Stimulated activated CD4-positive, alpha-beta T cell treated with anti-CD3 and anti-CD28 coated beads, TNF-alpha, amount 100 ng/mL, for 24 hours (primary cell): Measurements from ENCODE around the gene PROCR.
"Not testable (repeated sequence)": the region's sequence is repeated elsewhere in the genome, so short reads cannot be mapped to it uniquely, and the experiment has no call there.

Experiments
- DNase-seq, 3 experiments: peaks; one replicate each; pipeline ENCODE4 v3.0.0-alpha.2; 2020; ENCODE audit warnings: low read depth in 3 of 3

PROCR gene

DNA sequence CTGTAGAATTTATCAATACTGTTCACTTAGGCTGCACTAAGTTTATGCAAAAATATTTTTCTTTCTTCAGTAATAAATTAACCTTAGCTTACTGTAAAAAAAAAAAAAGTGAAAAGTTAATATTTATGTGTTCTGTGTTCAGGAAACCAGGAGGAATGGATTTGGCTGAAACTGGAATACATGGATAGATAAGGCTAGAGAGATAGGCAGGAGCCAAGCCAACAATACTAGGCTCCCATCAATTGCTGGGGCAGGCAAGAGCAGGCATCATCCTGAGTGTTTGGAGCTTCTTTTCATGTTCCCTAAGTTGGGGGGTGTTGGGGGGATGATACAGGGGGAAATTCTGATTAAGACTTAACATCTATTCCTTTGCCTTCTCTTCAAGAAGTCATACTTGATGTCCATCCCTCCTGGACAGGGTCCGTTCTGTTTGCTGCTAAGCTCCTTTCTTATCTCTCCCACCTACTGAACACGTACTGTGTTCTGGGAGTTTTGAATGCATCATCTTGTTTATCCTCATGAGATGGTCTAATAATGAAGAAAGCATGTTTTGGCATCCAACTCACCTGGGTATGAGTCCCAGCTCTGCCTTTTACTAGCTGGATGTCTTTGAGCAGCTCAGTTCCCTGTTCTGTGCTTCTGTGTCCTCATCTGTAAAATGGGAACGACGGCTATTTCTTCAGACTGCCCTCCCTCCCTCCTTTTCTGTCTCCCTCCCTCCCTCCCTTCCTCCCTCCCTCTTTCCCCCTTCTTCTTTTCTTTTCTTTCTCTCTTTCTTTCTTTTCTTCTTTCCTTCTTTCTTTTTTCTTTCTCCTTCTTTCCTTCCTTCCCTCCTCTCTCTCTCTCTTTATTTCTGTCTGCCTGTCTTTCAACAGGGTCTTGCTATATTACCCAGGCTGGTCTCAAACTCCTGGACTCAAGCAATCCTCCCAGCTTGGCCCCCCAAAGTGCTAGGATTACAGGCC, 6.4 kb upstream of the PROCR start:
- no peak for DNase-seq

DNA sequence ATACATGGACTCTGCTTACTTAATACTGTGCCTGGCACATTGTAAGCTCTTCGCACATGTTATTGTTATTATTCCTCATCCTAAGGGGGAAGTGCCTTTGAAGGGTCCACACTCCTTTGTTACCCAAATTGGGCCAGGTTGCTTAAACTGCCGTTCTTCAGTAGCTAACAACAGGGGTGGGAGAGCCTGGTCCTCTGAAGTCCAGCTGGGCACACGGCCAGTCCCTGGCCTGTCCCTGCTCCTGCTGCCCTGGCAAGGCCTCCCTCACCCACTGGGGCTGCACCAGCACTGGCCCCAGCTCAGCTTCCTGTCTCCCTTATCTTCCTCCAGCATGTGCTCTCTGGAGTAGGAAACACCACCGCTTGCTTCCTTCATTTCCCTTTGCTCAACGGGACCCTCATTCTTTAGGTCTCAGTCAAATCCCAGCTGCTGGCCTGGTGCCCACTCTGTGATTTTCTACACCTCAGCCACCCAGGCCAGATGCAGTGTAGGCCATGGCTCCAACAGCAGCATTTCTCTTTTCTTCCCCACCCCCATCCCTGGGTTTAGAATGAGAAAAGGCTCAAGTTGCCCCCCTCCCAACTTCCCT, 5.5 kb upstream of the PROCR start:
- DNase-seq = no peak

DNA sequence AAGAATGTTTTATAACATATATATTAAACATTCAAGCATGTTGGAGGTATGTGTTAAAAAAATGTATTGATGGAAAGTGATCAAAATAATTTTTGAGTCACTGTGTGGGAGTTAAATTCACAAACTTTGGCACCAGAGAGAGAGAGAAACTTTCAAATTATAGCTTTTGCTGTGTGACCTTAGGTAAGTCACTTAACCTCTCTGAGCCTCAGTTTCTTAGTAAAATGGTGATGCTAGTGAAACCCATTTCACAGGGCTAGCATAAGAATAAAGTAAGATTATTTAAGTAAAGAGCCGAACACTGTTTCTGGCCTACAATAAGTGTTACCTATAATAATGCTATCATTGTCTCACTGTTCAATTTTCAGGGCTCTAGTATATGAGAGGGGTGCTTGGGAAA, 4.1 kb upstream of the PROCR start:
- no peak for DNase-seq

- DNase-seq = not testable (repeated sequence)
Observed at GRCh38 chr20:35168701-35169409, 3.0 kb upstream of the PROCR start.

- no peak for DNase-seq
Observed at GRCh38 chr20:35171438-35171752, 477 bp upstream of the PROCR start.

DNA sequence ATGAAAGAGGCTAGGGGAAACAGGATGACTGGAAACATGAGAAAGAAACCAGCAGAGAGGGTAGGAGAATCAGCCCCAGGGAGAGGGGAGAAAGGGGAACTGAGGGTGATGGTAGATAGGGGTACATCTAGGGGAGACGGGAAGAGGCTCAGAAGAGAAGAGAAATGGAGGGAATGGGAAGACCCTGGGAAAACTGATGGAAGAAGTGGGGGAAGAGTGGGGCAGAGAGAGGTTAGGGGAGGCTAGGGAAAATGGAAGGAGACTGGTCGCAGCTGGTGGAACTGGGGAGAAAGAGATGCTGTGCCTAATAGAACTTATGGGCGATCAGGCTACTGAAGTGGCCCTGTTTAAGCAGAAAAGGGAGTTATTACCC, 548 bp downstream of the PROCR start:
- no peak for DNase-seq

DNA sequence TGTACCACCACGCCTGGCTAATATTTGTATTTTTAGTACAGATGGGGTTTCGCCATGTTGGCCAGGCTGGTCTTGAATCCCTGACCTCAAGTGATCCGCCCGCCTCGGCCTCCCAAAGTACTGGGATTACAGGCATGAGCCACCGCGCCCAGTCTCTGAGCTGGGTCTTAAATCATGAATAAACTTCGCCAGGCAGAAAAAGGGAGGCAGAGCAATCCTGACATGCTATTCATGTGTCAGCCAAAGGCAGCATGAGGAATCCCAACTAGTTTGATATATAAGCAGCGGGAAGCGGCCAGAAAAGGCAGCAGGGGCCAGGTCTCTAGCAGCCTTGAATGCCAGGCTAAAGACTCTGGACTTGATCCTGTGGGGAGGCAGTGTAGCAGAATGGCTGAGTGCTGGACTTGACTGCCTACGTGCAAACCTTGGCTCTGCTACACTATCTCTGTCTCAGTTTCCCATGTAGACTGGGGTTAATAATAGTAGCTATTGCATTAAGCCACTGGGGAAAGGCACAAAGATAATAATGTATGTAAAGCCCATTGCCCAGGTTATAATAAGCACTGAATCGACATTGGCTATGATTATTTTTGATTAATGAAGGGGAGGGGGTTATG, 1.8 kb downstream of the PROCR start:
- DNase-seq = no peak

- no peak for DNase-seq
Observed at GRCh38 chr20:35174458-35175216, 2.8 kb downstream of the PROCR start.

DNA sequence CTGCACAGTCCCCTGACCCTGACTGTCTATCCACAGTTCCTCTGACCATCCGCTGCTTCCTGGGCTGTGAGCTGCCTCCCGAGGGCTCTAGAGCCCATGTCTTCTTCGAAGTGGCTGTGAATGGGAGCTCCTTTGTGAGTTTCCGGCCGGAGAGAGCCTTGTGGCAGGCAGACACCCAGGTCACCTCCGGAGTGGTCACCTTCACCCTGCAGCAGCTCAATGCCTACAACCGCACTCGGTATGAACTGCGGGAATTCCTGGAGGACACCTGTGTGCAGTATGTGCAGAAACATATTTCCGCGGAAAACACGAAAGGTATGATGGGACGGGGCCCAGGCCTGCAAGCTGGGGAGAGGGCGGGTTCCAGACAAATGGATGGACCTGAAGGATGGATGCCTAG, 4.3 kb downstream of the PROCR start:
- DNase-seq = no peak

GRCh38 chr20:35179292-35180212, 7.7 kb downstream of the PROCR start:
- no peak for DNase-seq

DNA sequence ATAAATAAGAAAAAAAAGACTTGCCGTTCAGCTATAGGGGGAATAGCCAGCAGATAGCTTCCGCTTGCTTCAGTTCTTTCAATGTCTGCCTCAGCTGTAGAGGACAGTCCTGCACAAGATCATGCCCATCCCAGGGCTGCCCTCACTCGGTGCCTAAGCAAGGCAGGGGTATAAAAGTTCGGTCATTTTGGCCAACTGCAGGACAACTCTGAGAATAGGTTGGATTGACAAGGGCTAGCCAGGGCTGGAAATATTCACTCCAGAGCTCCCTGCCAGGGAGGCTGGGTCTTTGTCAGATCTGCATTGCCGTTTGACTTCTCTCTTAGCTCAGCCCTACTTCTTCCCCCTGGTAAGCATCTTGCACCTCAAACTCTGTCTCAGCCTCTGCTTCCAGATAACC, 8.4 kb downstream of the PROCR start:
- no peak for DNase-seq

DNA sequence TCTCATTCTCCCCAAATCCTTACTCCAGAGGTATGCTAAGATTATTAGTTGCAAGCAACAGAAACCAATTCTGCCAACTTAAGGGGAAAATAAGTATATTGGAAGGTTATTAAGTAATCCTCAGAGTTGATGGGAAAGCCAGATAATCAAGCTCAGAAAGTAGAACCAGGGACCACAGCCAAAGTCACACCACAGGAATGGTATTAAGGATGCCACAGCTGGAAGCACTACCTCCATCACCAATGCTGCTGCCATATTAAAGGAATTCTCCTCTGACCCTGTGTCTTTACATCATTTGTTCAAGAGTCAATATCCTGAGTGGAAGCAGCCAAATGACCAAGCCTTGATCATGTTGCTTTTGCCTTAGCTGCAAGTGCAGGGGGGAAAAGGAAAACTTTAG, 9.9 kb downstream of the PROCR start:
- DNase-seq = no peak

GRCh38 chr20:35186691-35187289, 14.9 kb downstream of the PROCR start:
- not testable (repeated sequence) for DNase-seq

DNA sequence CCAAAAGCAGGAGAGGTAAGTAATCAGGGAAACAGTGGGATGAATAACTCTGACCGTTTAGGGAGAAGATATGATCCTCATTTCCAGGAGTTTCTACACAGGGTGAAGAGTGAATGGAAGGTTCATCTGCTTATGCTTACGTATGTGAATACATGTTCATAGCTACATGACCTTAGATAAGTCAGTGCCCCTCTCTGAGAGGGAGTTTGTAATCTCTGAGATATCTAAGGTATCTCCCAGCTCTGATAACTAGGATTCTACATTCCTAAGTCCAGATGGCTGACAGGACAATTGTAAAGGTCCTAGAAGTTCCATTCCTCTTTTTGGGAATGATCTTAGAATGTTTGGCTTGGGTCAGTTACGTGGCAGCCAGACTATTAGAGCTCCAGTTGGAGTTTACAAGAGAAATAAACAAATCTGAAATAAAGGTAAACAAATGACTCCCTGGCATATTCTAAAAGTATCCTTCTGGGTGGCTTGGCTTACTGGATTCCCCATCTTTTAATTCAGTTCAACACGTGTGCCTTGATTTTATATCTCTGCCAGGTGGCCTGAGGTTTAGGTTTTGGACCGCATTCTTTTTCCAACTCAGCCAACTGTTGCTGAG, 15.8 kb downstream of the PROCR start:
- DNase-seq = no peak

- DNase-seq = not testable (repeated sequence)
Observed at GRCh38 chr20:35189223-35189622, 17.4 kb downstream of the PROCR start.

- no peak for DNase-seq
Observed at GRCh38 chr20:35190556-35190955, 18.7 kb downstream of the PROCR start.

DNA sequence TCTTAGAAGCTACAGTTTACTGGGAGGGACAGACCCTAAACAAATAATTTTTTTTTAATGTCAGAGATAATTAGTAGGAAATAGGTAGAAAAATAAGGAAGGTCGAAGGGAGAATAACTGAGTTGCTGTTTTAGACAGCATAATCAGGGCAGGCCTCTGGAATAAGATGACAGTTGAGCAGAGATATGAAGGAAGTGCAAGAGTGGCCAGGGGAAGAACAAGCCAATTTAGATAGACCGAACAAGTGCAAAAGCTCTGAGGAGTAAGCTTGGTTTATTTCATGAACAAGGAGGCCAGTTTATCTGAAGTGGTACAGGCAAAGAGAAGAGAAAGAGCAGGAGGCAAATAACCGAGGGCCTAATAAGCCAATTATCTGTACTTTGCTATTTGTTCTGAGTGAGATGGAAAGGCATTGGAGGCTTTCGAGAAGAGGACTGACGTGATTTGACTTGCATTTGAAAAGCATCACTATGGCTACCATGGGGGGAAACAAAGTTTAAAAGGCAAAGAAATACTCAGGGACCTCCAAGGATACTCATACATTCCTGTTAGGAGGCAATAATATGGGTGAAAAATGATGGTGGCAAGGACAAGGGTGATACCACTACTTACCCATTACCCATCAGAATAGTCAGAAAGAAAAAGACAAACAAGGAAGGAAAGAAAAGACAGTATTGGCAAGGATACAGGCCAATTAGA, 19.7 kb downstream of the PROCR start:
- no peak for DNase-seq

DNA sequence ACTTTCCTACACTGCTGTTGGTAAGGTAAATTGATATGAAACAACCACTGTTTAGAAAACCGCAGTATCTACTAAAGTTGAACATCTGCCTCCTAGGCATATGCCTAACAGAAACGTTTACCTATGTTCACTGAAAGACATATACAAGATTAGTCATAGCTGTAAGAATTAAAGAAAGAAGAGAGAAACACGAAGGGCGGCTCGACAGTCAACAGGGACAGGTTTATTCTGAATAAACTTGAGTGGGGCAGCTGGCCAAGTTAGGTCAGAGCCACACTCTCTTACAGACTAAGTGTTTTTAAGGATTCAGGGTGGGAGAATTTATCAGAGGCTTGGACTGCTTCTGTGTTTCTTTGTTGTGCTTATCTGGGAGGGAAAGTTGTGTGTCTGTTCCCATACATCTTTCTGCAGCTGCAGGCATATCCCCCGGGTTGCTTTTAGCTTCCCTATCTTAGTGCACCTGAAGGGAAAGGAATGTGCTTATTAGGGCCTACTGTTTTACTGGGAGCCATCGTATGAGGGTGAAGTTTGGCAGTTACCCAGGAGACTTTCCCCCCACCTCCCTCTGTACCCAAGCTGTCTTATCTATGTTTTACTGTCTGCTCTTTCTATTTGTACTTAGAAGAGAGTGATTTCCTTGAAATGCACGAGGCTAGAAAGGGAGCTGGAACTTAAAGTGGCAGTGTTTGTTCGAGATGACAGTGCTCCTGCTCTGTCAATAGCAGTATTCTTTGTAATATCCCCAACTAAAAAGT, 20.4 kb downstream of the PROCR start:
- DNase-seq = no peak
